GM12891 (cell line): Measurements from ENCODE around the gene SCLT1. TPM values are rescaled to one million over a fixed set of nuclear protein-coding genes. Genes with fewer than 3 reads are reported as not detected.
"Not testable (repeated sequence)": the region's sequence is repeated elsewhere in the genome, so short reads cannot be mapped to it uniquely, and the experiment has no call there.

Source experiments
- DNase-seq: peaks from one replicate; pipeline ENCODE4 v3.0.0; 2011; ENCODE audit warnings: low spot score; ENCODE audit not compliant: insufficient read length
- FAIRE-seq: peaks from 2 replicates; lab custom pipeline; 2011; peaks lifted over from hg19 to GRCh38; lab: Jason Lieb, UNC
- PAX5 ChIP-seq: IDR thresholded peaks from 2 replicates; pipeline ENCODE4 v1.6.1; 2011; ENCODE audit warnings: low read length, moderate library complexity, mild to moderate bottlenecking; ENCODE audit not compliant: insufficient read depth, severe bottlenecking
- POLR2A ChIP-seq: IDR thresholded peaks from 2 replicates; pipeline ENCODE4 v1.6.1; 2011; ENCODE audit warnings: low read depth, low read length, control low read depth
- POLR2AphosphoS5 ChIP-seq: IDR thresholded peaks from 2 replicates; pipeline ENCODE4 v1.6.1; 2011; ENCODE audit warnings: low read depth, low read length, control low read depth
- POU2F2 ChIP-seq: IDR thresholded peaks from 2 replicates; pipeline ENCODE4 v1.6.1; 2011; ENCODE audit warnings: low read depth, mild to moderate bottlenecking, control low read depth, low read length, moderate library complexity
- SPI1 ChIP-seq: IDR thresholded peaks from 2 replicates; pipeline ENCODE4 v1.6.1; 2011; ENCODE audit warnings: low read depth, low read length, control low read depth
- TAF1 ChIP-seq: IDR thresholded peaks from 2 replicates; pipeline ENCODE4 v1.6.1; 2011; ENCODE audit warnings: low read depth, low read length, control low read depth
- polyA plus RNA-seq: library from polyadenylated mRNA; unstranded; fragments of >200 nt; gene quantifications from one replicate; pipeline ENCODE4 v1.2.1, GENCODE V29; 2012; ENCODE audit warnings: low read depth, missing spikeins, inconsistent platforms; ENCODE audit not compliant: missing spikeins

Gene SCLT1
- 12.5 TPM for polyA plus RNA-seq

- FAIRE-seq (peak; percentile 99), DNase-seq (peak; percentile 56)
- TF ChIP-seq POLR2AphosphoS5 (peak; percentile 94), TAF1 (peak; percentile 80), POU2F2 (0 out of 2 replicates have a peak, but pooled peaks have one; percentile 56), SPI1 (peak; percentile 70), PAX5 (peak; percentile 3), POLR2A (peak; percentile 92)
These were observed at the start of gene SCLT1 for GRCh38 chr4:129093191-129093920. Gene SCLT1, minus strand, starts transcription at chr4:129093539. Its CDS starts 436 bp downstream, at chr4:129093103.

- FAIRE-seq (no peak), DNase-seq (no peak)
- TF ChIP-seq TAF1: no peak
- no peak for TF ChIP-seq POLR2A
These were observed 47.2 kb upstream of the SCLT1 start for GRCh38 chr4:129140521-129140920.

DNA sequence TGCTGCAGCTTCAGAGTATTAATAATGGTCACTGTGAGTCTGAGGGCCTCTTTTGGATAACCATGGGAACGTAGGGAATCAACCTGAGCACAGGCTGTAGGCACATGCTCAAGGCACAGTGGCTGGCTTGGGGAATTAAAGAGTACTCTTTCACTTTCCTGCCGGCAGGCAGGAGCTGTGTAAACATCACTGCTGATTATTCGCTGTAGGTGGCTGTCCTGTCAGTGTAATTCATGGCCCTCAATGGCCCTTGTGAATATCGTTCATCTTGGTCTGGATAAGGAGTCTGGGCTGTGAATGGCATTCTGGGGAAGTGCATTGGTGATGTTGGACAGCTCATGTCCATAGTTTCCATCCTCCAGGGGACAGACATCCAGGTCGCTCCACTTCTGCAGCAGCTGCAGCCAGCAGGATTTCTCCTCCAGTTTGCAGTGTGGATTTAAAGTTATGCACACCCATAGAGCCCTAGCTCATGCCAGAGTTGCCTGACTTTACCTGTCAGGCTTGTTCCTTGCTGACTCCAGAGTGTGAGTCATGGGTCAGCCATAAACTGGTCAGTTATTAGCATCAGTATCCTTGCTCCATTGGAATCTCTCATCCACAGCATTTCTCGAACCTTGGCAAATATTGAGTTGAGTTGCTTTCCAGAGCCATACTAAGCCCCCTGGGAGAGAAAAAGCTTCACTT lies 45.6 kb upstream of the SCLT1 start:
- TF ChIP-seq SPI1 (no peak), PAX5 (no peak), TAF1 (no peak), POLR2A (no peak), POU2F2 (no peak), POLR2AphosphoS5 (no peak)
- no peak for FAIRE-seq

DNA sequence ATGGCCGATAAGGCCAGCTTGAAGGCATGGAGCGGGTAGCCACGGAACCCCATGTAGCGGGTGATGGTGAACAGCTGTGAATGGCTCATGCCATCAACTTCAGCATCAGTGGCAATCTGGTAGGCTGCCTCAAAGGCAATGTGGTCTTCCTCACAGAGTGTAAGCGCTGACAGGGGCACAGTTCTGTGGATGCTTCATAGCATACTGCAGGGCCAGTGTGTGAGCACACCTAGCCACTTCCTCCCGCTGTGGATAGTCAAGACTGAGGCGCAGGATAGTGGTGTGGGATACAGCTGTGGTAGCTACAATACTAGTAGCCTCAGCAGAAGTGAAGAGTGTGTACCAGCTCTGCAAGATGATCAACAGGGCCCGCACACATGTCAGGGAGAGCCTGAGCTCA lies 43.1 kb upstream of the SCLT1 start:
- no peak for FAIRE-seq
- no peak for DNase-seq
- TF ChIP-seq PAX5: no peak
- no peak for TF ChIP-seq POU2F2
- TF ChIP-seq POLR2A: no peak
- TF ChIP-seq POLR2AphosphoS5: no peak
- no peak for TF ChIP-seq TAF1
- no peak for TF ChIP-seq SPI1

More for the DNA sequence above, 45.6 kb upstream of the SCLT1 start:
- no peak for DNase-seq

GRCh38 chr4:129131343-129131742 lies 38.0 kb upstream of the SCLT1 start:
- FAIRE-seq (no peak), DNase-seq (no peak)
- TF ChIP-seq PAX5 (no peak), TAF1 (no peak), POLR2AphosphoS5 (no peak), SPI1 (no peak), POU2F2 (no peak), POLR2A (no peak)

GRCh38 chr4:129129143-129129542 lies 35.8 kb upstream of the SCLT1 start:
- DNase-seq (no peak), FAIRE-seq (no peak)
- TF ChIP-seq POU2F2 (no peak), POLR2AphosphoS5 (no peak), PAX5 (no peak), SPI1 (no peak), POLR2A (no peak), TAF1 (no peak)

- not testable (repeated sequence) for FAIRE-seq
These were observed 33.3 kb upstream of the SCLT1 start for GRCh38 chr4:129126614-129127013.

DNA sequence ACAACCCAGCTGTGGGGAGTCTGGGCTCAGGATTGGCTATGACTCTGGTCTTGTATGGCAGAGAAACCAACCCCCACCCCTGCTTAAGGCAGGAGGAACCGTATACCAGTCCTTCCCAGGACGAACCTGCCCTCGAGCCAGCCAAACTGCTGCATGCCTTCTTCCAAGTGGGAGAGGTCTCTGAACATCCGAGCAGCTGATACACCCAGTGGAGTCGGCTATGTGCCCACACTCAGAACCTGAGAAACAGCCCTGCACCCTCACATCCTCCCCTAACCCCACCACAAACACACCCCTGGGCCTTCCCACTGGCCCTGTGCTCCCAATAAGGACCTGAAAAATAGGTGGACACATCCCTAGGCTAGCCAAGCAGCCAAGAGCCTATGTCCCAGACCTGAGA lies 24.4 kb upstream of the SCLT1 start:
- no peak for TF ChIP-seq POLR2AphosphoS5
- no peak for TF ChIP-seq PAX5
- TF ChIP-seq SPI1: no peak
- TF ChIP-seq TAF1: no peak
- no peak for TF ChIP-seq POU2F2
- no peak for TF ChIP-seq POLR2A
- DNase-seq (no peak), FAIRE-seq (no peak)

More at GRCh38 chr4:129126614-129127013, 33.3 kb upstream of the SCLT1 start:
- DNase-seq: not testable (repeated sequence)

- TF ChIP-seq POLR2AphosphoS5 (no peak), TAF1 (no peak), PAX5 (no peak), POU2F2 (no peak), POLR2A (no peak), SPI1 (no peak)
- DNase-seq (no peak), FAIRE-seq (no peak)
These were observed 20.6 kb upstream of the SCLT1 start for GRCh38 chr4:129113919-129114318.

- TF ChIP-seq TAF1 (no peak), PAX5 (no peak)
- no peak for DNase-seq
- no peak for FAIRE-seq
These were observed 20.1 kb upstream of the SCLT1 start for GRCh38 chr4:129113434-129113833.
